Right renal cortex interstitium (tissue), 3 donors: Measurements from ENCODE around the gene CLEC16A. TPM values are rescaled to one million over a fixed set of nuclear protein-coding genes. Genes with fewer than 3 reads are reported as not detected.

Source experiments
- DNase-seq, 3 donors: peaks; one replicate each; pipeline ENCODE4 v3.0.0-alpha.2; 2013; ENCODE audit warnings: low read depth in 3 of 3, low spot score in 2 of 3
- polyA plus RNA-seq, 3 donors: library from polyadenylated mRNA; unstranded; fragments of 120-200 nt; gene quantifications; one replicate each; pipeline ENCODE4 v1.2.1, GENCODE V29; 2013; ENCODE audit not compliant: insufficient read length in 3 of 3

The CLEC16A gene
- polyA plus RNA-seq, 3 donors, result 22.1 to 26.3 (median 23.3) TPM

- no peak for DNase-seq
Observed at GRCh38 chr16:11164482-11165270, 220.3 kb downstream of the CLEC16A start.

- no peak for DNase-seq
Observed at GRCh38 chr16:11165349-11165748, 221.0 kb downstream of the CLEC16A start.

GRCh38 chr16:11165894-11166665, 221.7 kb downstream of the CLEC16A start:
- DNase-seq, result no peak

- DNase-seq, result no peak
Observed at GRCh38 chr16:11167581-11167980, 223.2 kb downstream of the CLEC16A start.

GRCh38 chr16:11168386-11169051, 224.2 kb downstream of the CLEC16A start:
- DNase-seq, result no peak

GRCh38 chr16:11169641-11170040, 225.3 kb downstream of the CLEC16A start:
- no peak for DNase-seq

GRCh38 chr16:11170201-11170600, 225.8 kb downstream of the CLEC16A start:
- no peak for DNase-seq

- DNase-seq, result no peak
Observed at GRCh38 chr16:11170696-11171447, 226.5 kb downstream of the CLEC16A start.

GRCh38 chr16:11171448-11171709, 227.0 kb downstream of the CLEC16A start:
- no peak for DNase-seq

- no peak for DNase-seq
Observed at GRCh38 chr16:11171757-11172299, 227.5 kb downstream of the CLEC16A start.

- DNase-seq, result no peak
Observed at GRCh38 chr16:11173426-11173825, 229.1 kb downstream of the CLEC16A start.

GRCh38 chr16:11174141-11174540, 229.8 kb downstream of the CLEC16A start:
- no peak for DNase-seq

GRCh38 chr16:11175106-11175786, 230.9 kb downstream of the CLEC16A start:
- no peak for DNase-seq

- DNase-seq, result no peak
Observed at GRCh38 chr16:11175787-11176341, 231.5 kb downstream of the CLEC16A start.

GRCh38 chr16:11177578-11178160, 233.3 kb downstream of the CLEC16A start:
- no peak for DNase-seq

GRCh38 chr16:11178424-11178823, 234.1 kb downstream of the CLEC16A start:
- DNase-seq, result no peak

- no peak for DNase-seq
Observed at GRCh38 chr16:11179574-11179973, 235.2 kb downstream of the CLEC16A start.

GRCh38 chr16:11180489-11180888, 236.1 kb downstream of the CLEC16A start:
- DNase-seq, result no peak

- no peak for DNase-seq
Observed at GRCh38 chr16:11181242-11181898, 237.0 kb downstream of the CLEC16A start.
